Left lung (tissue), 10 donors: ENCODE measurements around the gene ANKRD50. TPM values are rescaled to one million over a fixed set of nuclear protein-coding genes. Genes with fewer than 3 reads are reported as not detected.

ENCODE experiments used
- ATAC-seq: fragments of 200-7000 bp; cut with Tn5 transposase; one replicate; pipeline ENCODE4 v1.9.1; 2020; ENCODE audit warnings: moderate library complexity
- DNase-seq, 4 donors: peaks; one replicate each; pipeline ENCODE4 v3.0.0-alpha.2; 2013 to 2020
- H3K27ac ChIP-seq, 2 donors: fragments of 200-600 bp; sonication (generic) in 1 of 2; one replicate each; pipeline versions ENCODE4 v1.5.0 to v1.8.0; 2020 to 2021
- H3K27me3 ChIP-seq, 2 donors: fragments of 200-600 bp; sonication (generic) in 1 of 2; one replicate each; pipeline versions ENCODE4 v1.5.0 to v1.8.0; 2020 to 2021
- H3K36me3 ChIP-seq, 2 donors: fragments of 200-600 bp; sonication (generic) in 1 of 2; one replicate each; pipeline versions ENCODE4 v1.5.0 to v1.8.0; 2020 to 2021
- H3K4me1 ChIP-seq, 2 donors: fragments of 200-600 bp; one replicate each; pipeline ENCODE4 v1.8.0; 2021
- H3K4me3 ChIP-seq, 2 donors: fragments of 200-600 bp; sonication (generic) in 1 of 2; one replicate each; pipeline versions ENCODE4 v1.5.0 to v1.8.0; 2020 to 2021; ENCODE audit warnings: mild to moderate bottlenecking in 1 of 2
- H3K9me3 ChIP-seq, 2 donors: fragments of 200-600 bp; sonication (generic) in 1 of 2; one replicate each; pipeline versions ENCODE4 v1.5.0 to v1.8.0; 2020 to 2021
- intact Hi-C, 2 donors: fragments of 100-400 bp; cut with DNase I; formaldehyde crosslinking; loops; one replicate each; pipeline versions ENCODE4 v1.11.2 to v1.14.2; 2022
- polyA plus RNA-seq, 6 donors: library from polyadenylated mRNA; unstranded; fragments of 120-200 nt; gene quantifications; one replicate each; pipeline ENCODE4 v1.2.1, GENCODE V29; 2013; ENCODE audit not compliant: insufficient read length in 6 of 6
- total RNA-seq, 2 donors: library from RNA; stranded (reverse); fragmentation: NEBNext Ultra II Directional; extraction: Animal tissue kit (Norgen Biotek cat#: 25700); gene quantifications; one replicate each; pipeline ENCODE4 v1.2.1, GENCODE V29; 2021
- TF ChIP-seq, protein P1 (sequence below), 2 donors: fragments of 200-600 bp; sonication (generic) in 1 of 2; IDR thresholded peaks; one replicate each; pipeline versions ENCODE4 v1.5.0 to v1.8.0; 2021; ENCODE audit warnings: antibody characterized with exemption in 2 of 2
- donor health status: DM: no; HTN: yes; CAD: no.
- donor health status: DM: no; HTN: no; CAD: no.

ANKRD50 gene
- total and polyA plus RNA-seq, 8 donors = 20.8 to 70.6 (median 63.1) TPM

DNA sequence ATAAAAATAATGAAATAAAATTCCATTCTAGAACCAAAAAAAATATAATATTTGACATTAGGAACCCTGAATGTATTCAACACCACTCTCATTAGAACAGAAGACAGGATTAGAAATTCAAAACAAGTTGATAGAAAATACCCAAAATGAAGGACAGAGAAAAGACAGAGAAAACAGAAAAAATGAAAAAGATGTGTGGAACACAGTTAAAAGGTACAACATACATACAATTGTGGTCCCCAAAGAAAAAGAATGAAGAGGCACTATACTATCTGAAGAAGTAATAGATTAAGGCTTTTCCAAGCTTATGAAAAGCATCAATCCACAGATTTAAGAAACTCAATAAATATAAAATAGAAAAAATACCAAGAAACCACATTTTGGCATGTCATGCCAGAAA, 16.4 kb downstream of the ANKRD50 start:
- no peak overlapping the region for H3K4me3 ChIP-seq
- TF ChIP-seq, protein P1, sequence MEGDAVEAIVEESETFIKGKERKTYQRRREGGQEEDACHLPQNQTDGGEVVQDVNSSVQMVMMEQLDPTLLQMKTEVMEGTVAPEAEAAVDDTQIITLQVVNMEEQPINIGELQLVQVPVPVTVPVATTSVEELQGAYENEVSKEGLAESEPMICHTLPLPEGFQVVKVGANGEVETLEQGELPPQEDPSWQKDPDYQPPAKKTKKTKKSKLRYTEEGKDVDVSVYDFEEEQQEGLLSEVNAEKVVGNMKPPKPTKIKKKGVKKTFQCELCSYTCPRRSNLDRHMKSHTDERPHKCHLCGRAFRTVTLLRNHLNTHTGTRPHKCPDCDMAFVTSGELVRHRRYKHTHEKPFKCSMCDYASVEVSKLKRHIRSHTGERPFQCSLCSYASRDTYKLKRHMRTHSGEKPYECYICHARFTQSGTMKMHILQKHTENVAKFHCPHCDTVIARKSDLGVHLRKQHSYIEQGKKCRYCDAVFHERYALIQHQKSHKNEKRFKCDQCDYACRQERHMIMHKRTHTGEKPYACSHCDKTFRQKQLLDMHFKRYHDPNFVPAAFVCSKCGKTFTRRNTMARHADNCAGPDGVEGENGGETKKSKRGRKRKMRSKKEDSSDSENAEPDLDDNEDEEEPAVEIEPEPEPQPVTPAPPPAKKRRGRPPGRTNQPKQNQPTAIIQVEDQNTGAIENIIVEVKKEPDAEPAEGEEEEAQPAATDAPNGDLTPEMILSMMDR (IDR thresholded peaks at IDR 0.05) = no peak

GRCh38 chr4:124694946-124695598, 17.5 kb downstream of the ANKRD50 start:
- intact Hi-C loops = no loop called here
- Histone ChIP-seq H3K4me3 (no peak overlapping the region), H3K27me3 (no peaks in the 10 kb centered on the region), H3K36me3 (no peaks in the 10 kb centered on the region), H3K27ac (no peak overlapping the region), H3K4me1 (no peaks in the 10 kb centered on the region), H3K9me3 (peaks cover 0 to 11% of the 10 kb centered on the region in 2 donors)
- DNase-seq = no peak
- ATAC-seq = no peak
- TF ChIP-seq, protein P1 (IDR thresholded peaks at IDR 0.05) = no peak

More for the DNA sequence above, 16.4 kb downstream of the ANKRD50 start:
- peaks cover 0 to 8% of the 10 kb centered on the region in 2 donors for H3K36me3 ChIP-seq
- H3K9me3 ChIP-seq = peaks cover 0 to 11% of the 10 kb centered on the region in 2 donors
- no peaks in the 10 kb centered on the region for H3K4me1 ChIP-seq
- intact Hi-C loops = no loop called here
- DNase-seq (no peak), ATAC-seq (no peak)
- H3K27me3 ChIP-seq = no peaks in the 10 kb centered on the region
- H3K27ac ChIP-seq = no peak overlapping the region

- intact Hi-C loops = no loop called here
- TF ChIP-seq, protein P1 (IDR thresholded peaks at IDR 0.05) = no peak
- DNase-seq (no peak), ATAC-seq (no peak)
- Histone ChIP-seq H3K36me3 (no peaks in the 10 kb centered on the region), H3K27ac (no peak overlapping the region), H3K9me3 (peaks cover 0 to 11% of the 10 kb centered on the region in 2 donors), H3K4me1 (no peaks in the 10 kb centered on the region), H3K4me3 (no peak overlapping the region), H3K27me3 (no peaks in the 10 kb centered on the region)
These were observed 18.2 kb downstream of the ANKRD50 start for GRCh38 chr4:124694306-124694705.

DNA sequence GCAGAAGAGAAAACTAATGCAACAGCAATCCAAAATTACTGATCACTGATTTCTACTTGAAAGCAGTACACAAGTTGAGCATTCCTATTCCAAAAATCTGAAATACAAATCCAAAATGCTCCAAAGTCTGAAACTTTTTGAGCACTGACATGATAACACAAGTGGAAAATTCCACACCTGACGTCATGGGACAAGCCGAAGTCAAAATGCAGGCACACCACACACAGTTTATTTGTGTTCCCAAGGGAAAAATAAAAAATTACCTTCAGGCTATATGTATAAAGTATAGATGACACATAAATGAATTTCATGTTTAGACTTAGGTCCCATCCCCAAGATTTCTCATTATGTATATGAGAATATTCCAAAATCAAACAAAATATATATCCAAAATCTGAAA, 20.7 kb downstream of the ANKRD50 start:
- intact Hi-C loops = no loop called here

DNA sequence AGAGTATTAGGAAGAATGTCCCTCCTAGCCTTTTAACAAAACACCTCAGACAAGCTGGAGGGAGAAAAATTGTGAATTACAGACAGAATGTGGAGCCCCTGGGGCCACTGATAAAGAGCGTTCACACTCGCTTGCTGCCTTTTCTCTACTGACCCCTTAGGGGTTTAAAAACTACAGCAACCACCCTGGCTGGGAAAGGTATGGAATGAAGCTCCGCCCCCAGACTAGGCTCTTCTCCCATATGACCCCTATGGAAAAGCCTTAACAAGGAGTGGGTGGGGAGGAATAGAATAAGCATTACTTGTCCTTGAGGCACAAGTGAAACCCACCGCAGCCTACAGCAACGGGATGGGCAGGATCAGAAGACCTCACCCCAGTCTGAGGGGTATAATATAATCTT, 26.3 kb downstream of the ANKRD50 start:
- Histone ChIP-seq H3K9me3 (no peaks in the 10 kb centered on the region), H3K4me3 (no peak overlapping the region), H3K36me3 (no peaks in the 10 kb centered on the region), H3K27ac (no peak overlapping the region), H3K4me1 (peaks cover 0 to 5% of the 10 kb centered on the region in 2 donors), H3K27me3 (no peaks in the 10 kb centered on the region)
- intact Hi-C loops = no loop called here
- TF ChIP-seq, protein P1 (IDR thresholded peaks at IDR 0.05) = no peak
- DNase-seq = no peak
- no peak for ATAC-seq

More for the DNA sequence above, 20.7 kb downstream of the ANKRD50 start:
- H3K4me3 ChIP-seq = no peak overlapping the region
- no peak overlapping the region for H3K27ac ChIP-seq
- no peak for DNase-seq
- no peaks in the 10 kb centered on the region for H3K36me3 ChIP-seq
- no peaks in the 10 kb centered on the region for H3K27me3 ChIP-seq
- TF ChIP-seq, protein P1 (IDR thresholded peaks at IDR 0.05) = no peak
- peaks cover 0 to 9% of the 10 kb centered on the region in 2 donors for H3K9me3 ChIP-seq
- no peak for ATAC-seq
- H3K4me1 ChIP-seq = no peaks in the 10 kb centered on the region
